CD14-positive monocyte (primary cell): ENCODE data around the gene RBBP6. TPM values are rescaled to one million over a fixed set of nuclear protein-coding genes. Genes with fewer than 3 reads are reported as not detected.

ENCODE experiments used
- DNase-seq, 3 donors: peaks; one replicate each; pipeline ENCODE4 v3.0.0-alpha.2; 2011 to 2022
- H2AFZ ChIP-seq: 2 replicates; pipeline ENCODE4 v1.6.0; 2012; ENCODE audit warnings: mild to moderate bottlenecking, low read depth, low read length, inconsistent platforms; ENCODE audit not compliant: insufficient read depth, poor library complexity, severe bottlenecking
- H3K27ac ChIP-seq, 2 donors: 1 replicate in 1 of 2; 2 replicates in 1 of 2; pipeline ENCODE4 v1.5.1; 2012 to 2013; ENCODE audit warnings: low read length in 2 of 2, control low read depth in 1 of 2, inconsistent platforms in 1 of 2, low read depth in 1 of 2, mild to moderate bottlenecking in 1 of 2
- H3K27me3 ChIP-seq, 2 donors: one replicate each; pipeline versions ENCODE4 v1.6.0 to v1.6.1; 2011 to 2013; ENCODE audit warnings: low read length in 2 of 2; ENCODE audit not compliant: control insufficient read depth in 2 of 2, insufficient read depth in 2 of 2
- H3K36me3 ChIP-seq, 2 donors: replicated peaks in 1 of 2; 1 replicate in 1 of 2; 2 replicates in 1 of 2; pipeline versions ENCODE4 v1.5.1 to v1.6.1; 2012 to 2013; ENCODE audit warnings: low read length in 2 of 2, control low read depth in 1 of 2, inconsistent platforms in 1 of 2, mild to moderate bottlenecking in 1 of 2; ENCODE audit not compliant: insufficient read depth in 2 of 2, control insufficient read depth in 1 of 2
- H3K4me1 ChIP-seq, 2 donors: 1 replicate in 1 of 2; 2 replicates in 1 of 2; pipeline versions ENCODE4 v1.5.1 to v1.6.1; 2012 to 2013; ENCODE audit warnings: low read length in 2 of 2, control low read depth in 1 of 2, inconsistent platforms in 1 of 2, mild to moderate bottlenecking in 1 of 2, moderate library complexity in 1 of 2; ENCODE audit not compliant: insufficient read depth in 2 of 2, control insufficient read depth in 1 of 2
- H3K4me2 ChIP-seq: replicated peaks from 2 replicates; pipeline ENCODE3; 2012; ENCODE audit warnings: low read length, moderate library complexity, mild to moderate bottlenecking; ENCODE audit not compliant: poor library complexity, severe bottlenecking; ENCODE audit errors: extremely low read depth
- H3K4me3 ChIP-seq, 3 experiments: fragments of 200-600 bp in 1 of 3; sonication (generic) in 1 of 3; replicated peaks in 1 of 3; 1 replicate in 2 of 3; 2 replicates in 1 of 3; pipeline ENCODE4 v1.5.1; 2011 to 2013; ENCODE audit warnings: low read length in 3 of 3, mild to moderate bottlenecking in 3 of 3, control low read depth in 2 of 3, low read depth in 2 of 3, inconsistent platforms in 1 of 3, moderate library complexity in 1 of 3
- H3K79me2 ChIP-seq: 2 replicates; pipeline ENCODE4 v1.6.0; 2012; ENCODE audit warnings: mild to moderate bottlenecking, control low read depth, inconsistent platforms, low read length, moderate library complexity; ENCODE audit not compliant: insufficient read depth
- H3K9ac ChIP-seq: 2 replicates; pipeline ENCODE4 v1.6.0; 2017; ENCODE audit warnings: low read length, mild to moderate bottlenecking; ENCODE audit not compliant: insufficient read depth, poor library complexity, severe bottlenecking
- H3K9me3 ChIP-seq, 2 donors: replicated peaks in 1 of 2; 1 replicate in 1 of 2; 2 replicates in 1 of 2; pipeline versions ENCODE4 v1.5.1 to v1.6.1; 2012 to 2013; ENCODE audit warnings: low read length in 2 of 2, control low read depth in 1 of 2; ENCODE audit not compliant: control insufficient read depth in 1 of 2, insufficient read depth in 1 of 2
- H4K20me1 ChIP-seq: 2 replicates; pipeline ENCODE4 v1.6.0; 2012; ENCODE audit warnings: mild to moderate bottlenecking, low read length, control low read depth, moderate library complexity; ENCODE audit not compliant: insufficient read depth
- H3K27ac Mint-ChIP-seq, 7 donors: one replicate each; pipeline ENCODE4 v1.8.0; 2020; ENCODE audit warnings: mild to moderate bottlenecking in 7 of 7, mixed read lengths in 7 of 7, moderate library complexity in 6 of 7, inconsistent platforms in 2 of 7
- H3K27me3 Mint-ChIP-seq, 3 donors: one replicate each; pipeline ENCODE4 v1.8.0; 2021 to 2022; ENCODE audit warnings: low read depth in 3 of 3, mild to moderate bottlenecking in 3 of 3, mixed read lengths in 3 of 3, moderate library complexity in 3 of 3, inconsistent platforms in 1 of 3
- H3K36me3 Mint-ChIP-seq, 2 donors: one replicate each; pipeline ENCODE4 v1.8.0; 2020; ENCODE audit warnings: mixed read lengths in 2 of 2, inconsistent platforms in 1 of 2, mild to moderate bottlenecking in 1 of 2
- H3K4me1 Mint-ChIP-seq: one replicate; pipeline ENCODE4 v1.8.0; 2020; ENCODE audit warnings: mild to moderate bottlenecking, mixed read lengths
- H3K4me3 Mint-ChIP-seq, 2 donors: one replicate each; pipeline ENCODE4 v1.8.0; 2020; ENCODE audit warnings: mild to moderate bottlenecking in 2 of 2, mixed read lengths in 2 of 2, moderate library complexity in 1 of 2
- H3K9me3 Mint-ChIP-seq, 7 donors: one replicate each; pipeline ENCODE4 v1.8.0; 2020 to 2022; ENCODE audit warnings: mixed read lengths in 7 of 7, mild to moderate bottlenecking in 6 of 7, moderate library complexity in 6 of 7, inconsistent platforms in 2 of 7
- CTCF ChIP-seq: fragments of 200-600 bp; IDR thresholded peaks from one replicate; pipeline ENCODE4 v1.8.0; 2022; ENCODE audit warnings: antibody characterized with exemption, mild to moderate bottlenecking
- WGBS: methylation state at CpG from one replicate; pipeline ENCODE4 v1.1.5; 2013; ENCODE audit warnings: missing lambda C conversion rate; ENCODE audit not compliant: insufficient coverage; 5-methylcytosine and 5-hydroxymethylcytosine counted together
- intact Hi-C, 2 donors: fragments of 100-400 bp; cut with micrococcal nuclease; formaldehyde crosslinking; loops; one replicate each; pipeline versions ENCODE4 v1.15.0 to v1.15.1; 2023
- polyA plus RNA-seq, 3 donors: library from polyadenylated mRNA; depleted of rRNA in 1 of 3; unstranded in 2 of 3; stranded (reverse) in 1 of 3; fragments of 300-500 nt in 2 of 3; fragments of >200 nt in 1 of 3; fragmentation: Illumina TruSeq in 2 of 3; gene quantifications; 1 replicate in 2 of 3; 2 replicates in 1 of 3; pipeline ENCODE4 v1.2.3, GENCODE V29; 2012 to 2021

RBBP6 gene
- polyA plus RNA-seq, 3 donors, result 13.2 to 85.2 (median 20.1) TPM

- intact Hi-C loops, result no loop called here
- no peak for DNase-seq
- WGBS, result no CpG with 5 or more reads among the region's 2 CpGs
- Histone ChIP-seq H3K27ac (no peak overlapping the region), H3K9me3 (no peaks in the 10 kb centered on the region), H3K9ac (no peak overlapping the region), H3K4me3 (no peak overlapping the region), H3K36me3 (no peaks in the 10 kb centered on the region), H2AFZ (no peak overlapping the region), H3K4me2 (no peak overlapping the region), H3K4me1 (no peaks in the 10 kb centered on the region), H3K79me2 (no peaks in the 10 kb centered on the region), H4K20me1 (no peaks in the 10 kb centered on the region), H3K27me3 (no peaks in the 10 kb centered on the region)
- TF ChIP-seq CTCF, result no peak
- Mint-ChIP-seq H3K4me3 (no peak overlapping the region), H3K27me3 (peaks cover 0 to 16% (median 4%) of the 10 kb centered on the region in 3 donors), H3K27ac (no peak overlapping the region), H3K4me1 (no peaks in the 10 kb centered on the region), H3K9me3 (peaks cover 0 to 2% (median 0%) of the 10 kb centered on the region in 7 donors), H3K36me3 (no peaks in the 10 kb centered on the region)
These were observed 78.1 kb downstream of the RBBP6 start for GRCh38 chr16:24617502-24617901.

Other genes with a start within 250 kb of the RBBP6 start
- 10 to 100 TPM in 1 of 3 donors, 1 to 10 TPM in 2; 3.3 to 36.1 (median 4.0) TPM for gene TNRC6A, start 190.1 kb downstream of the RBBP6 start, polyA plus RNA-seq